Measurements from ENCODE around the gene DRGX. TPM values are rescaled to one million over a fixed set of nuclear protein-coding genes. Genes with fewer than 3 reads are reported as not detected.

The DRGX gene
- total RNA-seq, 1 donor from 2014 or later: not detected

- no peaks in the 10 kb centered on the region for H3K36me3 Mint-ChIP-seq (ENCODE audit: unreplicated experiment)
- no peak for TF ChIP-seq CTCF (IDR thresholded peaks at IDR 0.05)
- peaks cover 85% of the 10 kb centered on the region for H3K27me3 Mint-ChIP-seq (ENCODE audit: unreplicated experiment)
- DNase-seq (ENCODE audit: extremely low spot score, unreplicated experiment): no peak
- H3K4me3 Mint-ChIP-seq (ENCODE audit: unreplicated experiment): no peak overlapping the region
- H3K9me3 Mint-ChIP-seq (ENCODE audit: unreplicated experiment): no peaks in the 10 kb centered on the region
- H3K4me1 Mint-ChIP-seq (ENCODE audit: unreplicated experiment): peaks cover 16% of the 10 kb centered on the region
- H3K27ac Mint-ChIP-seq (ENCODE audit: unreplicated experiment): no peak overlapping the region
Measured at GRCh38 chr10:49400365-49400764, 4.5 kb upstream of the DRGX start.

GRCh38 chr10:49398986-49399385, 3.1 kb upstream of the DRGX start:
- no peak for TF ChIP-seq CTCF (IDR thresholded peaks at IDR 0.05)
- peak; percentile 19 for DNase-seq (ENCODE audit: extremely low spot score, unreplicated experiment)
- peaks cover 22% of the 10 kb centered on the region for H3K4me1 Mint-ChIP-seq (ENCODE audit: unreplicated experiment)
- H3K36me3 Mint-ChIP-seq (ENCODE audit: unreplicated experiment): no peaks in the 10 kb centered on the region
- no peak overlapping the region for H3K4me3 Mint-ChIP-seq (ENCODE audit: unreplicated experiment)
- H3K27me3 Mint-ChIP-seq (ENCODE audit: unreplicated experiment): peaks cover 86% of the 10 kb centered on the region
- H3K9me3 Mint-ChIP-seq (ENCODE audit: unreplicated experiment): no peaks in the 10 kb centered on the region
- no peak overlapping the region for H3K27ac Mint-ChIP-seq (ENCODE audit: unreplicated experiment)

DNA sequence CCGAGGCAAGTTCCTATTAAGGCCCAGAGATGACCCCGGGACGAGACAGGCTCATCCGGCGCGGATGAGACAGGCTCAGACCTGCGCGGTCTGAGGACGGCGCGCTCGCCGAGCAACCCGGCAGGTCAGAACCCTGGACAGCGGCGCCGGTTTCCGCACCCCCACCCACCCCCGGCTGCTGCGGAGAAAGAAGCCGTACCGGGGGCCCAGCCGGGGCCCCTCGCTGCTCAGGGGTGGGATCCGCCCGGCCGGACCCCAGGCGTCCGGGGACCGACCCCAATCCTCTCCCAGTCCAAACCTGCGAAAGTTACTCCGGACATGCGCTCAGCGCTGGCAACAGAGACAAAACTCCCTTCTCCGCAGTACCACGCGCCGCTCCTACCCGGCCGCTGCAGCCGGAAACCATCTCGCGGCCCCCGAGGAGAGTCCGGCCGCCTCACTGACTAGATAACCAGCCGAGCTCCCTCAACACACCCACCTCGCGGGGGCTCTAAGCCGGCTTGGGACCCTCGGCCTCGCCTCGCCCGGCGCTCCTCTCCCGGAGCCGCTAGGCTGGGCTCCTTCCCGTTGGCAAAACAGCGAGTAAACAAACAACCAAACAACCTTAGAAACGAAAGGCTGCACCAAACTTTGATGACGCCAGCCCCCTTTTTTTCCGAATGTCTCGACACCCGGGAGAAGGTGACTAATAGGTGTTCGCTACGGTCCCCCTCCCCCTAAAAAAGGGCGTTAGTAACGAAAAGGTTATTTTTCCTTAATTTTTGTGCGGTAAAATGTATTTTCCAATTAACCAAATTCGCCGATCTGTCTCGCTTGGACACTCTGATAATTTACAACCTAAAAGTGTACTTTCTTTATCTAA, 2.3 kb upstream of the DRGX start:
- DNase-seq (ENCODE audit: extremely low spot score, unreplicated experiment): peak; percentile 86
- Mint-ChIP-seq H3K27ac (ENCODE audit: unreplicated experiment) (no peak overlapping the region), H3K27me3 (ENCODE audit: unreplicated experiment) (peaks cover 88% of the 10 kb centered on the region), H3K36me3 (ENCODE audit: unreplicated experiment) (no peaks in the 10 kb centered on the region), H3K9me3 (ENCODE audit: unreplicated experiment) (no peaks in the 10 kb centered on the region), H3K4me1 (ENCODE audit: unreplicated experiment) (peaks cover 22% of the 10 kb centered on the region), H3K4me3 (ENCODE audit: unreplicated experiment) (peak overlapping the region; percentile 62)
- no peak for TF ChIP-seq CTCF (IDR thresholded peaks at IDR 0.05)

DNA sequence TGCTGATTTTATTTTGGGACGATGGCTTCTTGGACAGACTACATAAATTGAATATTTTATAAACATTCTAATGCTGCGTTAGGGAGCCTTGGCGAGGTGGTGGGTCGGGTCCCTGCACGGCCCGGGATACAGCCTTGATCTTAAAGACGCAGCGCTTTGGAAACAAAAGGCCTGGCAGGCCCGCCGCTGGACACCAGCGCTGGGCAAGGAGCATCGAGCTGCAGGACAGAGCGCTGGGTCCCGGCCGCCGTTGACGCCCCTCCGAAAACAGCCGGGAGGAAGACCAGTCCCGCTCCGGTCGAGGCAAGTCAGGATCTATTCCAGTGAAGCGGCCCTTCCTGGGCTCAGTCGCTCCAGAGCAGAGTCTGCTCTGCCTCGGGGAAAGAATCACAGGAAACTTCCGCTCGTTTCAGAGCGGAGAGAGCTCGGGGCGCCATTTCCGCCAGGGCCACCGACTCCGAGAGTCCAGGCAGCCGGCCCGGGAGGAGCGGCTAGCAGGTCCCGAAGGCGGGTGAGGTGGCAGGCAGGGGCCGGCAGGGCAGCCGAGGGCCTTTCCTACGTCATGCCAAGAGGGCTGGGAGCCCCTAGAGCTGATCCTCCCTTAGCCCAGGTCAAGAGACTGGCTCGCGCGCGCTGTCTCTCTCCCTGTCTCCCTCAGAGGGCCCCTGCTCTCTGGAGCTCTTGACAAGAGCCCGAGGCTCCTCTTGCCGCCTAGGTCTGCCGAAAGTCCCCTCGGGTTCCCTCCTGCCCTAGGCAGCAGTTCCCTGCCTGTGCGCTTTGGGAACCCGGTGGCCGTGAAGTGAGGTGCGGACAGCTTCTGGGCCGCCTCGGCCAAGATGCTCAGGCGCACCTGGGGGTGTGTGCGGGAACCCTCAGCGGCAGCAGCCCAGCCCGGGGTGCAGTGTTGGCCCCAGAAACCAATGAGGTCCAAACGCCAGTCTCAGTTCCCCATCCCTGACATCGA, 1.4 kb upstream of the DRGX start:
- Mint-ChIP-seq H3K36me3 (ENCODE audit: unreplicated experiment) (no peaks in the 10 kb centered on the region), H3K4me1 (ENCODE audit: unreplicated experiment) (peaks cover 22% of the 10 kb centered on the region), H3K27ac (ENCODE audit: unreplicated experiment) (no peak overlapping the region), H3K9me3 (ENCODE audit: unreplicated experiment) (no peaks in the 10 kb centered on the region), H3K27me3 (ENCODE audit: unreplicated experiment) (peaks cover 86% of the 10 kb centered on the region), H3K4me3 (ENCODE audit: unreplicated experiment) (peak overlapping the region; percentile 18)
- no peak for TF ChIP-seq CTCF (IDR thresholded peaks at IDR 0.05)
- DNase-seq (ENCODE audit: extremely low spot score, unreplicated experiment): peak; percentile 78

- Mint-ChIP-seq H3K4me1 (ENCODE audit: unreplicated experiment) (peaks cover 22% of the 10 kb centered on the region), H3K36me3 (ENCODE audit: unreplicated experiment) (no peaks in the 10 kb centered on the region), H3K27me3 (ENCODE audit: unreplicated experiment) (peaks cover 86% of the 10 kb centered on the region), H3K9me3 (ENCODE audit: unreplicated experiment) (no peaks in the 10 kb centered on the region), H3K27ac (ENCODE audit: unreplicated experiment) (no peak overlapping the region), H3K4me3 (ENCODE audit: unreplicated experiment) (no peak overlapping the region)
- DNase-seq (ENCODE audit: extremely low spot score, unreplicated experiment): peak; percentile 11
- no peak for TF ChIP-seq CTCF (IDR thresholded peaks at IDR 0.05)
Measured at GRCh38 chr10:49396666-49396999, 744 bp upstream of the DRGX start.
